DLD1 (cell line): ENCODE results near the gene DIAPH2.

ENCODE experiments used
- in situ Hi-C: cut with HindIII; loops from 2 replicates; pipeline ENCODE4 v1.10.0; 2017; ENCODE audit warnings: low sequenced_read_pairs

DIAPH2 gene

DNA sequence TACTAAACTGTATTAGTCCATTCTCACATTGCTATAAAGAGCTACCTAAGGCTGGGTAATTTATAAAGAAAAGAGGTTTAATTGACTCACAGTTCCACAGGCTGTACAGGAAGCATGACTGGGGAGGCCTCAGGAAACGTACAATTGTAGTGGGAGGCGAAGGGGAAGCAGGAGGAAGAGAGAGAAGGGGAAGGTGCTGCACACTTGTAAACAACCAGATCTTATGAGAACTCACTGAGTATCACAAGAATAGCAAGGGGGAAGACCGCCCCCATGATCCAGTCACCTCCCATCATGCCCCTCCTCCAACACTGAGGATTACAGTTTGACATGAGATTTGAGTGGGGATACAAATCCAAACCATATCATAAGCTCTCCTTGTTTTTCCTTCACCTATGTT lies 239.9 kb downstream of the DIAPH2 start:
- in situ Hi-C loops, result no loop called here

DNA sequence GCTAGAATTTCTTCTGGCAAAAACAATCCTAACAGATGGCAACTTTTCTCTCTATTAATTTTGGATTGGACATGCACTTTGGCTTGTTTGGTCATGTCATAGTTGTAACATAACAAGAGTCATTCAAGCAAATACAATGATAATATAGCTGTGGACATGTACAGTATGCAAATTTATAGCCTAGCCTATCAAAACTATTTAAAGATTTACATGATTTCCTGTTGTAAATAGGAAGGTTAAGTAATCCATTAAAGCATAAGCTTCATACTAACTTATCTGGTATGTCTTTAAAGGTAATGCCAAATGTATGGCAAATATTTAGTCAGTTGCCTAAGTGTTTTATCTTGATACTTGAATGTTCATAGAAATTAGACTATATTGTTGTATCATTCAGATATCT lies 244.4 kb downstream of the DIAPH2 start:
- in situ Hi-C loops, result no loop called here

DNA sequence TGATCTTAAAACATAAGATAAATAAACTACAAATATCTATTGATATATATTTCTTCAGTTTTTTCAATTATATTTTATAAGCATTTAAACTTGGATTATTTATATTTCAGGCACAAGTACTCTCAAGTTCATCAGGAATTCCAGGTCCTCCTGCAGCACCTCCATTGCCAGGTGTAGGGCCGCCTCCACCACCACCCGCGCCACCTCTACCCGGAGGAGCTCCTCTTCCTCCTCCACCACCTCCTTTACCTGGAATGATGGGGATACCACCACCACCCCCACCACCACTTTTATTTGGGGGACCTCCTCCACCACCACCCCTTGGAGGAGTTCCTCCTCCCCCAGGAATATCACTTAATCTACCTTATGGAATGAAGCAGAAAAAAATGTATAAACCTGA lies 273.1 kb downstream of the DIAPH2 start:
- in situ Hi-C loops, result no loop called here

DNA sequence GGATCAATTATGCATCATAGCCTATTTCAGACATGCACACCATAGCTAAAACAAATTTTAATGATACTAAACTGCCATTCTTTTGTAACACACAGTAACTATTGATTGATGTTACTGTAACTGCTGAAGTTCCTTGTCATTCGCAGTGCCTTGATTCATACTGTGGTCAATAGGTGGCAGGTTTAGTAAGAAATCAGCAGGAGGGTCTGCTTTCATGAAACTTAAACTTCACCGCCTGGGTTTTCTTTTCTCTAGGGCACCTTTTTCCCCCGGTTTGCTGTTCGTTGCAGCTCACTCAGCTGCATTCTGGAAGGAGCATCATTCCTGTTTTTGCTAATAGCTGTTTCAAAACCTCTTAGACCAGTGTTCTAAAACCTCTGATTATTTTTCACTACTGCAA lies 287.2 kb downstream of the DIAPH2 start:
- in situ Hi-C loops, result no loop called here

DNA sequence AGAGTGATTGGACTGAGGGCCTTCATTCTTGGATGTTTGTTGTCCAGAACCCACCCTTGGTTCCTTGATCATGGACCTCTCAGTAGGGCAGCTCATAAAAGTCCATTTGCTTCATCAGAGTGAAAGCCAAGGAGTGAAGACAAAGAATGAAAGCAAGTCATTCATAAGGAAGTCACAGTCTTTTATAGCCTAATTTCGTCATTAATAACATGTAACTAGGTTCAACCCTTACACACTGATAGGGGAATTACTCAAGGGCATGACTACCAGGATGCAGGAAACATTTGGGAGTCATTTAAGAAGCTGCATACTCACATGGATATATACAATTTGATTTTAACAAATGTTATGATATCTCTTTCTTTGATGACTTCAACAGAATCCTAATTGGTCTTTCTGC lies 294.3 kb downstream of the DIAPH2 start:
- in situ Hi-C loops, result no loop called here

DNA sequence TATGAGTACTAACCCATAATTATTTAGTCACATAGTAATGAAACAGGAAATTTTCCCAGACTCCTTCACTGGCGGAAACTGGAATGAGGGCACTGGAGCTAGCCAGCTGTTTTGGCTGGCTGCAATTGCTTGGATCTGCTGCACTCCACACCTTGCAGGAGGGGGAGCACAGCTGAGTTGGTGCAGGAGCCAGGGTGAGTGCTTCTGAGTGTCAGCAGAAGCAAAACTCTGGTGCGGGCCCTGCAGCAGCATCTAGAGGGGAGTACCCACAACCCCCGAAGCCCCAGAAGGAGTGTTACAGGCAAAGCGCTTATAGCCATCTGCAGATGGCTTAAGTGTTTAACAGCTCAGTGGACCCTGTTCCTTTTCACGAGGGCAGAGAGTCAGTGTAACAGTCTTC lies 295.1 kb downstream of the DIAPH2 start:
- in situ Hi-C loops, result no loop called here

DNA sequence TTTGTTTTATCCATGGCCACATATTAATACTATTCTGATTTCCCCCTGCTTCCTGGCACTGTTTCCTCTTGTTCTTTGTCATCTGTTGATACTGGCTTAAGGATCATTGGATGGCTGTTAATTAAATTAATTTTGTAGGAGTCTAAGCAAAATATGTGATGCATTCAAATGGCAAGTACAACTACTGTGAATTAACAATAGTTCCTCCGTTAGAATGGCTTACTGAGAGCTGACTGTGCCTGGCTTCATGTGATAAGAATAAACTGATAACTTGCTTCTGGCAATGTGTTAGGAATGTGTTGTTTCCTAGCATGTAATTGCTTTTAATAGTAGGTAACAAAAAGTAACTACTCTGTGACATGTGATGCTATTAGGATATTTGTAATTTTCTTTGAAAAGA lies 297.5 kb downstream of the DIAPH2 start:
- in situ Hi-C loops, result no loop called here

DNA sequence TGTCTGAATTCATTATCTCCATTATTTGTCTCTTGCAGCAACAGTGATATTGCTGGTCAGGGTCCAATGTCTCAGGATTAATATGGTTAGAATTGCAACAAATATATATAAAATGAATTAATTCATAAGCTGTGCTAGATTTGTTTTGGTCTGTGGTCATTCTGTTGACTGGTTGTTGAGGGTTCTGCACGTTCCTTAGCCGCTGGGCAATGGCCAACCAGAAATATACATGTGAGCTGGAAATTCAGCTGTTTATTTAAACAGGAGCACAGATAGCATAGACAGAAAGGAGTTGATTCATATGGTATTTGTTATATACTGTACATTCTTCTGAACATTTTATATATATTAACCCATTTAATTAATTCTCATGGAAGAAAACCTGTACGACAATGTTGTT lies 299.9 kb downstream of the DIAPH2 start:
- in situ Hi-C loops, result no loop called here

DNA sequence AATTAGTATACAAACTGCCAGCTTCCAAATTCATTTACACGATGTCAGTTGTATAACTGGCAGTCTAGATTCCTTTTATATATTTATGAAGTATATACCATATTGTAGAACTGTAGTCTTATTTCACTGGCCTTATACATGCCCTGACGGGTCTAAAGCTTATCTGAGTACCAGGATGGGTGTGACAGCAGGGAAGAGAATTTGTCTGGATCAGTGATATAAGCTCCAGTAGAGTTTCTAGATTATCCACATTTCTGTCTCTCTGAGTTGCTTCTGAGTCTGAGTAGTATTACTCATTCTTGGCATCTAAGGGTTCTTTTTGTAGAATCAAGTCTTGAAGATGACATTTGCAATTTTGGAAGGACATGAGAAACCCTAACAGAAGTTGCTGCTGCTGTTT lies 300.4 kb downstream of the DIAPH2 start:
- in situ Hi-C loops, result no loop called here

DNA sequence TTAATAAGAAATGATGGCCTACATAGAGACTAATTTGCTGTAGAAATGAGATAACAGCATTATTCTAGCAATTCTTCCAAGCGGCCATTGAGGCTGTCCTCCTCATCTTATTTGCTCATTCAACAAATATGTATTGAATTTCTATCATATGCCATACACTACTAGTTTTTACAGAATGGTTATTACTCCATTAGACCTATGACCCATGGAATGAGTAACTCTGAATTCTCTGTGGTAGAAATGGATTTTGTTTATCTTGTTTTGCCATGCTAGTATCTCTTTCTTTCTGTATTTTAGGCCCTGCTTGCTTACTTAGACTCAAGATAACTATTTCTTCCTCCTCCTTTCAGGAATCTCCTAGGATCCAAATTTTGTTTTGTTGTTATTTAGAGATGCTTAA lies 302.6 kb downstream of the DIAPH2 start:
- in situ Hi-C loops, result no loop called here

DNA sequence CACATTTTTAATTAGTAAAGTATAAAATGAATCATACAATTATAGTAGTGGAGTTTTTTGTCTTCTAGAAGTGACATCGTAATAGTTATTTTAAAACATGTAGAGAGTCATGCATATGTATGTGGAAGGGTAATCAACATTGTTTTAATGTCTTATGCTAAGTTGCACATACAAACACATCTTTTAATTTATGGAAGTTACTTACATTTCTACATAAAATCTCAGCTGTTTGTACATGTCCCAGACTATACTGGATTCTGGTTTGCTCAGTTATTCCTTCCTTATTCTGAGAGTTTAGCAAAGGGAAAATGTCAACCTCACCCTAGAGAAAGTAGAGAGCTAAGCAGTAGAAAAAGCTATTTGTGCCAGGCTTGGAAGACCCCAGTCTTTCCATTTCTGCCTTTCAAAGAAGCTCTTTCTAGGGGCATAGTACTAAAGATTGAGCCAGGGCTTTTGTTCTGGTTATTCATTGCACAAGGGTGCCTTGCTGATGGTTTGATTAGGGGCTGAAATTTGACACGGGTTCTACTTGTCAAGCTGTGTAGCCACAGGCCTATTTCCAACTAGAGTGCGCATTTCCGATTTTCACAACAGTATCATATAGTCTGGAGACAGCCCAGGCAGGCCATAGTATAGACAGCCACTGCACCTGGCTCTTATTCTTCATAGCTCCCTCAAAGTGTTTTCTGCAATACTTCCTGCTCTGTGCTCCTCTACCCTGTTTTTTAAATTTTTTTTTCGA lies 305.4 kb downstream of the DIAPH2 start:
- in situ Hi-C loops, result no loop called here

DNA sequence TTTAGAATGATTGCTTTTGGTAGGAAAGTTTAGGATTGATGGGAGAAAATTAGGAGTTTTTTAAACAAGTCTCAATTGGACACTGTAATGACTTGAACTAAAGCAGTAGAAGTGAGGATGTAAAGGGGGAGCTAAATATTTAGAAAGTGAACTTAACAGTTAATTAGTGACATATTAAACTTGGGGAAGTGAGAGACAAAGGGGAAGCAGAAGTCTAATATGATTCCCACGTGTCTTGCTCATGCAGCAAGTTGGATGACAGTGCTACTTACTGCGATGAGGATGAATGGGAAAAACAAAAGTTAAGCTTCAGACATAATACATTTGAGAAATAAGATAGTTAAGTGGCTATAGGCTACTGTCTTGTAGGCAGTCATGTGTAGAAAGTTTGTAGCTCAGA lies 309.5 kb downstream of the DIAPH2 start:
- in situ Hi-C loops, result no loop called here

DNA sequence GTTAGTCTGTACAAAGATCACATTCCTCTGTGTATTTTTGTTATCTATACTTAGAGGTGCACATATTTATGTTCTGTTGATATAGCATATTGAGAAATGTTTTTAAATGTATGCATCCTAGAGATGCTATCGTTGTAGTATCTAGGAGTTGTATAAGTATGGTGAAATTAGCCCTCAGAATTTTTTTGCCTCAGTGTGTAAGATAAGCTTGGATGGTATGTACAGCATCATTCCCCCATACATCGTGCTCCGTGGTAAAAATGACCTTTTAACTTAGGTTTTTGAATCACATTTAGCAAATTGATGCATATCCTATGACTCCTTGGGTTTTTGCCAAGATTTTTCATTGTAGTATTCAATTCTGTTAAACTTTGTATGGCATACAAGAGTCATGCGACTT lies 312.6 kb downstream of the DIAPH2 start:
- in situ Hi-C loops, result no loop called here

DNA sequence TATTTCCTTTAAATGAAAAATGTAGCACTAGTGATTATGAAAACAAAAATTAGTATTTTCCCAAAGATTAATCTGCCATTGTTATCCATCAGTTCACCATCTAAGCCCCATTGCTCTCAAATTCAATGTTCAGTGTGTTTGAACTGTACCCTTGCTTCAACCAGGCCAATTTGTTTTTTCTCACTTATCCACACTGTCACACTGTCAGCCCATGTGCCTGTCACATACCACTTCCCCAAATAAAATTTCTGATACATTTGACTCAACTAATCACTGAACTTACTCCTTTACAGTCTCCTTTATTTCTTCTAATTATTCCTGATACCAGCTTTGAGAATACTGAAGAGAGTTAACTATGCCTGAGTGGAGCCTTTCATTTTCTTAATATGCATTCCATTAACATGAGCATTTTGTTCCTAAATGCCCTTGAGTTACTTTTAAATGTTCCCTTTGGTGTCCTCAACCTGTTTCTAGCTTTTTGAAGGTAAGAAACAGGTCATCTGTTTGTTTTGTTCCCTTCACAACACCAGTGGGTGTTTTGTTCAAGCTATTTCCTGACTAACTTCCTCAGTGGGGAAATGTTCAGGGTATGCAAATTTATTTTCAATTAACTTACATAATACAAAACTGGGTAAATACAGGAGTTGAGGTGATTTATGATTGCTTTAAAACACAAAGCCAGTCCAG lies 316.2 kb downstream of the DIAPH2 start:
- in situ Hi-C loops, result no loop called here

DNA sequence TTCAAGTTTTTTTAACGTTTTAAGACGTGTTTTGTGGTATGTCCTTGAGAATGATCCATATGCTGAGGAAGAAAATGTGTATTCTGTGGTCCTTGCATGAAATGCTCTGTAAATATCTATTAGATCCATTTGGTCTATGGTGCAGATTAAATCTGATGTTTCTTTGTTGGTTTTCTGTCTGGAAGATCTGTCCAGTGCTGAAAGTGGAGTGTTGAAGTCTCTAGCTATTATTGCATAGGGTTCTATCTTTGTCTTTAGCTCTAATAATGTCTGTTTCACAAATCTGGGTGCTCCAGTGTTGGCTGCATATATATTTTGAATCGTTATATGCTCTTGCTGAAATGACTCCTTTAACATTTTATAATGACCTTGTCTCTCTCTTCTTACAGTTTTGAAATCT lies 321.5 kb downstream of the DIAPH2 start:
- in situ Hi-C loops, result no loop called here

DNA sequence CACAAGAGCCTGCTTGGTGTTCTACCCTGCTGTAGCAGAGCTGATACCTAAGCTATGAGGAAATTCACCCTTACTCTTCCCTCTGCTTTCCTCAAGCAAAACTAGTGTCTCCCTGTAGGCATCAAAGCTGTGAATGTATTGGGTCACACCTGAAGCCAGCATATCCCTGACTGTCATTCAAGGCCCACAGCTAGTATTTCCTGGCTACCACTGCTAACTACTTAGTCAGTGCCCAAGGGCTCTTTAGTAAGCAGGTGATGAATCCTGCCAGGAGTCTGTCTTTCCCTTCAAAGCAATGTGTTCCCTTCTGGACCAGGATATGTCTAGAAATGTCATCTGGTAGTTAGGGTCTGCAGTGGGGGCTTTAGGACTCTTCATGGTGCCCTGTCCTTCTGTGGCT lies 324.7 kb downstream of the DIAPH2 start:
- in situ Hi-C loops, result no loop called here

DNA sequence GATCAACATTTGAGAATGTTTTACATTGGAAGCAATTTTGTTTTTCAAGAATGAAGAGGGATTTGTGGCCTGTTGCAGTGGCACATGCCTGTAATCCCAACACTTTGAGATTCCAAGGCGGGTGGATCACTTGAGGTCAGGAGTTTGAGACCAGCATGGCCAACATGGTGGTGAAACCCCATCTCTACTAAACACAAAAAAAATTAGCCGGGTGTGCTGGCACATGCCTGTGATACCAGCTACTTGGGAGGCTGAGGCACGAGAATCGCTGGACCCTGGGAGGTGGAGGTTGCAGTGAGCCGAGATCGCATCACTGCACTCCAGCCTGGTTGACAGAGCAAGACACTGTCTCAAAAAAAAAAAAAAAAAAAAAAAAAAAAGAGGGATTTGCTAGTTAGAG lies 326.9 kb downstream of the DIAPH2 start:
- in situ Hi-C loops, result no loop called here

DNA sequence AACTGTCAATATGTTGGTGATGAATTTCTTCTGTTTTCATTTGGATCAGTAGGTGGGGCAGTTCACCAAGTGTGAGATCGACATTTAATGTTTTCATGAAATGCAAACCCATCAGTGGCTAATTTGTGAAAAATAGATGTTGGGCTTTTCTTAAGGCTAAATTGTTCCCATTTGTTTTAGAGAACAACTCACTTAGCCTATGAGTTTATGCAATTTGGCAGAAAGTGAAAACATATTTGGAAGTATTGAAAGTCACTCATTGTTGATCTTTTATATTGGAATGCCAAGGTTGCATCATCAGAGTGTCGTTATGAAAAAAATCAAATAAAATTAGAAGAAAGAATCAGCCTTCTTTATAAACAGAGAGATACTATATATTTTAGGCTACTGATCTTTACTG lies 331.5 kb downstream of the DIAPH2 start:
- in situ Hi-C loops, result no loop called here

DNA sequence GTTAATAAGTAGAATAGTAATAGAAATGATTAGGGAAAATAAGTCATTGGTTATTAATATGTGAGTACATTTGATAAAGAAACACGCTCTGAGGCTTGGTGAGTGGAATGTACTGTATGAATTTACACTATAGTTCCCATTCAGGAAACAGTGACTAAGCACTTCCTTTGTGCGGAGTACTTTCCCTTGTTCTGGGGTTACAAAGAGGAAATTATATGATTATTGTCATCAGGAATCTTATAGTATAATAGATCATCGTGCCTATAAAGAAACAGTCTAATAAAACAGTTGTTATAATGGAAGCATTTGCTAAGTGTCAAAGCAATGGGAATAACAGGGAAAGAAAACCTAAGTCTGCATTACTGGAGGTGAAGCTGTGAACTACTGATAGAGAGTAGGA lies 337.0 kb downstream of the DIAPH2 start:
- in situ Hi-C loops, result no loop called here

DNA sequence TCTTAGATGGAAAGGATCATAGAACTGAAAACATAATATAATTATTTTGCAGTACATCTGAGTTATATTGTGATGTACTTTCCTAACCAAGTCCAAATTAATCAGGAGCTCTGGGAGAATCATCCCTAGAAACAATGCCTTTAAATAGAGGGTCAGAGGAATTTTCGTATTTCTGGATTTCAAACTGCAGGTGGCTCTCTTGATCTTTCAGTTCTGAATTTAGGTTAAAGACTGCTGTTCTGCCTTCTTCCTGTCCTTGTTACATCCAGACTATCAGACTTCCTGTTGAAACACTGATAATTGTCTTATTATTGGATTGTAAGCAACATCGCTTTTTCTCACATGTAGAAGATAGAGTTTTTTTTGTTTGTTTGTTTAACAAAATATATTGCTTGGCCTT lies 341.8 kb downstream of the DIAPH2 start:
- in situ Hi-C loops, result no loop called here

DNA sequence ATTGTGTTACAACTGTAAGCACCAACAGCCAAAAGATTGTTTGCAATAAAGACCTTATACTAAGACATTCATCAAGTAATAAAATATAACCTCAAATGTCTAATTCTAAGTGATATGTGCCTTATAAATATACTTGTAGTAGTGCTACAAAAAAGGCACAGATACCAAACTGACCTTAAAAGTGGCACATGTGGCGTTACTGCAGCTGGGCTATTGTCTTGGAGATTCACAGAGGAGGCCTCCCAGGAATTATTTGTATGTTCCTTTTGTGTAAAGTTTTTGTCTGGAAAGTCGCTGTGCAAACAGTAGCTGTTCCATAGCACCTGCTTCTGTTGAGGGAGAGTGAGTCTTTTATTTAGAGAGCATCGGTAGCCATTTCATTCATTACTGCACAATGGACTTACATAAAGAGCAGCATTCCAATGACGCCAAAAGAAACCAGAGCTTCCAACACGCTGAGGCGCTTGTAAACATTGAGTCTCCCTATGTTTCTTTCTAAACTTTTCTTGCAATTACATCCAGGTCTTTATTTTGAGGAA lies 342.8 kb downstream of the DIAPH2 start:
- in situ Hi-C loops, result no loop called here

DNA sequence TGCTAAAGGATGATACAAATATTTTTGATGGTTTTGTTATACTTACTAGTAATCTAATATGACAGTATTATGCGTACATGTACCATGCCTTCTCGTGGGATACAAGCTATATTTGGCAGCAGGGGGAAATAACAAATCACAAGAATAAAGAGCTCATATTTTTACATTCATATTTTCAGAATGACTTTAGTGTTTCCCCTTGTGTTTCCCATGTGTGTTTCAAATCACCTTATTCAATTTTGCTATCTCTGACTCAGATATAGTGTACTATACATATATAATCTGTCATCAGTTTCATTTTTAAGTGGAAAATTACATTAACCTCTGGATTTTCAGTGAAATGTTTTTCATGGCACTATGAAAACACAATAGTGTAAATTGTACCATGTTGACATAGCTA lies 345.8 kb downstream of the DIAPH2 start:
- in situ Hi-C loops, result no loop called here

DNA sequence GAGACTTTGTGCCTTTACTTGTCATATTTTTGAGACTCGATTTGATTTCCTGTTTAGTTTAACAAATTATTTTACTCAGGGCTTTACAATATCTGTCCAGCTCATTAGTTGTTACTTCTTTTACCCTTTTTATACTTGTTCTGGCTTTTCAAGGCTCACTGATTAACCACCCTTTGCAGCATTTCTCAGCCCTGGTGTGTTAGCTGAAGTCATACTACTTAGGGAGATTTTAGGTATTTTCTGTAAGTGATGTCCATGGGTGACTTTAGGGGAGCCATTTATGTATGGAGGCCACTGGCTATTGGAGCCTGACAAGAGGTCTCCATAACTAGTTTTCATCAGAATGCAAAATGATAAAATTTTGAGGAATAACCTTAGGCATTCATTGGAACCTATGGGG lies 346.3 kb downstream of the DIAPH2 start:
- in situ Hi-C loops, result no loop called here
